Effector memory CD4-positive, alpha-beta T cell (primary cell): ENCODE data around the gene PRKAR2A.
"Not testable (repeated sequence)": the region's sequence is repeated elsewhere in the genome, so short reads cannot be mapped to it uniquely, and the experiment has no call there.

Experiments used
- DNase-seq, 3 donors: peaks; one replicate each; pipeline ENCODE4 v3.0.0-alpha.2; 2020
- H3K27ac ChIP-seq: 2 replicates; pipeline ENCODE4 v1.7.0; 2013; ENCODE audit warnings: mild to moderate bottlenecking, low read length, moderate library complexity; ENCODE audit not compliant: insufficient read depth, poor library complexity, severe bottlenecking
- H3K27me3 ChIP-seq: replicated peaks from 2 replicates; pipeline ENCODE4 v1.7.0; 2013; ENCODE audit warnings: mild to moderate bottlenecking, low read length; ENCODE audit not compliant: insufficient read depth, control insufficient read depth, poor library complexity, severe bottlenecking
- H3K36me3 ChIP-seq: 2 replicates; pipeline ENCODE4 v1.7.0; 2013; ENCODE audit warnings: mild to moderate bottlenecking, low read length, moderate library complexity; ENCODE audit not compliant: control insufficient read depth, insufficient read depth
- H3K4me1 ChIP-seq: 2 replicates; pipeline ENCODE4 v1.7.0; 2013; ENCODE audit warnings: low read length, mild to moderate bottlenecking; ENCODE audit not compliant: control insufficient read depth, insufficient read depth, poor library complexity, severe bottlenecking
- H3K4me3 ChIP-seq: 2 replicates; pipeline ENCODE4 v1.7.0; 2013; ENCODE audit warnings: low read length, low read depth, mild to moderate bottlenecking; ENCODE audit not compliant: insufficient read depth, poor library complexity, severe bottlenecking
- H3K9me3 ChIP-seq: 2 replicates; pipeline ENCODE4 v1.7.0; 2013; ENCODE audit warnings: mild to moderate bottlenecking, low read length, moderate library complexity; ENCODE audit not compliant: control insufficient read depth

PRKAR2A gene

GRCh38 chr3:48845170-48845569 lies 2.5 kb downstream of the PRKAR2A start:
- DNase-seq: no peak
- Histone ChIP-seq H3K9me3 (no peaks in the 10 kb centered on the region), H3K4me1 (peaks cover 14% of the 10 kb centered on the region), H3K27me3 (no peaks in the 10 kb centered on the region), H3K36me3 (no peaks in the 10 kb centered on the region), H3K27ac (no peak overlapping the region), H3K4me3 (no peak overlapping the region)

- Histone ChIP-seq H3K27ac (no peak overlapping the region), H3K4me3 (no peak overlapping the region), H3K4me1 (no peaks in the 10 kb centered on the region), H3K9me3 (no peaks in the 10 kb centered on the region), H3K27me3 (no peaks in the 10 kb centered on the region), H3K36me3 (no peaks in the 10 kb centered on the region)
- DNase-seq: no peak
Observed at GRCh38 chr3:48837163-48837562, 10.5 kb downstream of the PRKAR2A start.

GRCh38 chr3:48835650-48836366 lies 11.9 kb downstream of the PRKAR2A start:
- Histone ChIP-seq H3K27me3 (no peaks in the 10 kb centered on the region), H3K9me3 (no peaks in the 10 kb centered on the region), H3K36me3 (no peaks in the 10 kb centered on the region), H3K27ac (no peak overlapping the region), H3K4me3 (no peak overlapping the region), H3K4me1 (no peaks in the 10 kb centered on the region)
- no peak for DNase-seq

- no peak for DNase-seq
- no peaks in the 10 kb centered on the region for H3K36me3 ChIP-seq
- H3K9me3 ChIP-seq: no peaks in the 10 kb centered on the region
- no peaks in the 10 kb centered on the region for H3K4me1 ChIP-seq
- no peak overlapping the region for H3K27ac ChIP-seq
- H3K4me3 ChIP-seq: no peak overlapping the region
- no peaks in the 10 kb centered on the region for H3K27me3 ChIP-seq
Observed at GRCh38 chr3:48832684-48833083, 15.0 kb downstream of the PRKAR2A start.

- no peak for DNase-seq
- no peak overlapping the region for H3K27ac ChIP-seq
- H3K9me3 ChIP-seq: no peaks in the 10 kb centered on the region
- H3K27me3 ChIP-seq: no peaks in the 10 kb centered on the region
- H3K36me3 ChIP-seq: no peaks in the 10 kb centered on the region
- H3K4me1 ChIP-seq: no peaks in the 10 kb centered on the region
- H3K4me3 ChIP-seq: no peak overlapping the region
Observed at GRCh38 chr3:48830715-48831114, 17.0 kb downstream of the PRKAR2A start.

GRCh38 chr3:48829525-48829924 lies 18.1 kb downstream of the PRKAR2A start:
- H3K36me3 ChIP-seq, DNase-seq, H3K27me3 ChIP-seq, H3K27ac ChIP-seq, H3K9me3 ChIP-seq, H3K4me3 ChIP-seq, H3K4me1 ChIP-seq: not testable (repeated sequence)

- DNase-seq, H3K9me3 ChIP-seq, H3K4me3 ChIP-seq, H3K27ac ChIP-seq, H3K4me1 ChIP-seq, H3K27me3 ChIP-seq, H3K36me3 ChIP-seq: not testable (repeated sequence)
Observed at GRCh38 chr3:48827874-48828273, 19.8 kb downstream of the PRKAR2A start.

- H3K4me1 ChIP-seq: no peaks in the 10 kb centered on the region
- no peaks in the 10 kb centered on the region for H3K36me3 ChIP-seq
- DNase-seq: no peak
- no peaks in the 10 kb centered on the region for H3K27me3 ChIP-seq
- H3K4me3 ChIP-seq: no peak overlapping the region
- no peak overlapping the region for H3K27ac ChIP-seq
- H3K9me3 ChIP-seq: no peaks in the 10 kb centered on the region
Observed at GRCh38 chr3:48826451-48826850, 21.2 kb downstream of the PRKAR2A start.

- no peaks in the 10 kb centered on the region for H3K27me3 ChIP-seq
- no peak for DNase-seq
- H3K4me1 ChIP-seq: no peaks in the 10 kb centered on the region
- H3K9me3 ChIP-seq: no peaks in the 10 kb centered on the region
- H3K36me3 ChIP-seq: no peaks in the 10 kb centered on the region
- no peak overlapping the region for H3K4me3 ChIP-seq
- no peak overlapping the region for H3K27ac ChIP-seq
Observed at GRCh38 chr3:48820612-48821324, 26.9 kb downstream of the PRKAR2A start.
